Activated effector memory CD4-positive, alpha-beta T cell treated with anti-CD3 and anti-CD28 coated beads, Interleukin-2, amount 50 U/mL, for 16 hours (primary cell): ENCODE results near the gene USP22.
"Not testable (repeated sequence)": the region's sequence is repeated elsewhere in the genome, so short reads cannot be mapped to it uniquely, and the experiment has no call there.

Experiments
- DNase-seq: peaks from one replicate; pipeline ENCODE4 v3.0.0-alpha.2; 2020

USP22 gene

GRCh38 chr17:20986767-20987510, 55.9 kb downstream of the USP22 start:
- no peak for DNase-seq

- DNase-seq, result no peak
Observed at GRCh38 chr17:20983359-20983637, 59.5 kb downstream of the USP22 start.

GRCh38 chr17:20982589-20983358, 60.0 kb downstream of the USP22 start:
- DNase-seq, result no peak

DNA sequence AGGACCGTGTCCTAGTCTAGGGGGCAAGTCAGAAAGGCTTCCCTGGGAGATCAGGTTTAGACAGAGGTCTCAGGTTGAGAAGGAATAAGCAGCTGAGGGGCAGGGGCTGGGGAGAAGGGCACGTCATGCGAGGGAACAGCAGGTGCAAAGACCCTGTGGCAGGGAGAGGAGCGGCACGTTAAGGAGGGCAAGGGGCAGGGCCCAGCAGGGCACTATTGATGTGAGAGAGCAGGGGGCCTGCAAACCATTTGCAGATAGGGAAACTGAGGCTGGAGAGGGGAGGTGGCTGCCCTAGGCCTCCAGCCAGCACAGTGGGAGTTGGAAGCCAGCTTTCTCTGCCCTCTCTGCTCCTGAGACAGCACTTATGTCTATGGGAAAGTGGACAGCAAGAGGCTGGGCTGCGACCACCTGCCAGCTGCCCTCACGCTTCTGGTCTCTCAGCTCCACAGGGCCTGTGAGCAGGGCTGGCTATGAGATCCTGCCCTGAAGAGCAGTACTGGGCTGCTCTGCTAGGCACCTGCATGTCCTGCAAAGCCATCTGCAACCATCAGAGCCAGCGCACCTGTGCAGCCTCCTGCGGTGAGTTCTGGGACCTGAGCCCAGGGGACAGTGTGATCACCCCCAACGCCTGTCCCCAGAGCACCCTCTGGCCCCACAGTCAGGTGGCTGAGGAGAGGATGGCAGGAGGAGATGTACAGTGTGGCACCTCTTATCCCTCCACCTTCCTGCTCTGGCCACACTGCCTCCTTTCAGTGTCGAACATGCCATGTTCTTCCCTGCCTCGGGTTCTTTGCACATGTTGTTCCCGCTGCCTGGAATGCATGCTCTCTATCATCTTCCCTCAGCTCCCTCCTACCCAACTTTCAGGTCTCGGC, 61.5 kb downstream of the USP22 start:
- no peak for DNase-seq

DNA sequence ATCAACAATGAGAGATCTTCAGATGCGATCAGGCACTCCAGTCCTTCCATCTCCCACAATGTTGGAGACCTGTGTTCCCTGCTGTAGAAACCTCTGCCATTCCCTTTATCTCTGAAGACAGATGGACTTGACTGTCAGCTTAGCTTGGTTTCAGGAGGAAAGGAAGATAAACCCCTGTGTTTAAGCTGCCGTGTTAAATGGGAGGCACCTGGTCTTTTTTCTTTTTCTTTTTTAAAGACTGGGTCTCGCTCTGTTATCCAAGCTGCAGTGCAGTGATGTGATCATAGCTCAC, 63.1 kb downstream of the USP22 start:
- DNase-seq, result no peak

DNA sequence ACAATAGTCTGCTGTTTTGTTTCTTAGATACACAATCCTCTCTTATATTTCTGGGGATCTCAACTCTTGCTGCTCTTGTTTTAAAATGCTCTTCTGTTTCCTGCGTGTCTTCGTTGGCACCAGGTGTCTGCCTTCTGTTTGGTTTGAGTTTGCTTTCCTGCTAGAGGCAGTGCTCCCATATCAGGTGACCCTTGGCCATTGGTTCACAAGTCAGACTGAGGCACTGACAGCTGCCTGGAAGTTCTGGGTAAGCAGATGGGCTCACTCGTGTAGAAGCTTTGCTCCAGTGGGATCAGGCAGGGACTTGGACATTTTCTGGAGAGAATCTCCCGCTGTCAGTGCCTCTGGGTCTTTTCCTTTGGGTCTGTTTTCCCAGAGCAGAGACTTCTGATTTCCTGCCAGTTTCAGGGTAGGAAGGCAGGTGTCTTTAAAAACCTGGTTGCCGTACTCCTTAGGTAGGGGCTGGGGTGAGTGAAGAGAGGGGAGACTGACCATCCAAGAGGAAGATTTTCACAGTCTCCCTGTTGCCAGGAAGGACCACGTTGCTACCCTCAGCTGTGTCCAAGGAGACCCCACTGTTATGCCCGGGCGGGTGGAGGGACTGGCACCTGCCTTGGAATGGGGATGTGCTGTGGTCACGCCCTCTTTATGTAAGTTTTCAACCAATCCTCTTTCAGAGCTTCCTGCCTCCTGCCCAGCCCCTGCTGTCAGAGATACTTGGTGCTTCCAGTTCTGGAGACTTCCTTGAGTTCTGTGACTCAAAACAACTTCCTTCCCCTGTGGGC, 63.6 kb downstream of the USP22 start:
- DNase-seq, result not testable (repeated sequence)

- not testable (repeated sequence) for DNase-seq
Observed at GRCh38 chr17:20977609-20978253, 65.1 kb downstream of the USP22 start.

GRCh38 chr17:20975566-20975965, 67.2 kb downstream of the USP22 start:
- no peak for DNase-seq

GRCh38 chr17:20970329-20970728, 72.5 kb downstream of the USP22 start:
- no peak for DNase-seq

DNA sequence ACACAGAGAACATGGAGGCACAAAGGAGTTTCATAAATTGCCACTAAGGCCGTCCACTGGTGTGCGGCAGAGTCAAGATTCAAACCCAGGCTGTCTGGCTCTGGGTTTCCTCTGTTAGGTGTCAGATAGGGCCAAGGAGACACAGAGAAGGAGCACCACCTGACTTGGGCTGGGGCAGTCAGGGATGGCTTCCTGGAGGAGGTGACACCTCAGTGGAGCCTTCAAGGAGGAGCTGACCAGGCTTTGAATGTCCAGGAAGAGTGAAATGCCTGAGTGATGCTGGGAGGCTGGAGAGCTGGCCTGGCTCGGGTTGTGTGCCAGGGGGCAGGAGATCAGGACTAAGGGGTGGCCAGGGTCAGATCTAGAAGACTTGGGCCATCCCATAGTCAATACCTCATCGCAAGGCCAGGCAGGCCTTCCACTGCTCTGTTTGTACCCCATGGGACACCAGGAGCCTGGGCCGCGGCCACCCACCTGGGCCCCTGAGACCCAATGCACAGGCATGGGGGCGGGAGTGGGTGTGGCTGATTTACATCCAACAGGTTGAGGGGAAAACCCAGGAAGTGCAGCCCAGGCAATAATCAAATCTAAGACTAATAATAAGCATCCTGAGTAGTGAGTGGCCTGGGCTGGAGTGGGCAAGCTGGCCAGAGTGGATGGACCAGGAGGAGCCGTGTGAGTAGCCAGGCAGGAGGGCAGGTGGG, 73.7 kb downstream of the USP22 start:
- no peak for DNase-seq

DNA sequence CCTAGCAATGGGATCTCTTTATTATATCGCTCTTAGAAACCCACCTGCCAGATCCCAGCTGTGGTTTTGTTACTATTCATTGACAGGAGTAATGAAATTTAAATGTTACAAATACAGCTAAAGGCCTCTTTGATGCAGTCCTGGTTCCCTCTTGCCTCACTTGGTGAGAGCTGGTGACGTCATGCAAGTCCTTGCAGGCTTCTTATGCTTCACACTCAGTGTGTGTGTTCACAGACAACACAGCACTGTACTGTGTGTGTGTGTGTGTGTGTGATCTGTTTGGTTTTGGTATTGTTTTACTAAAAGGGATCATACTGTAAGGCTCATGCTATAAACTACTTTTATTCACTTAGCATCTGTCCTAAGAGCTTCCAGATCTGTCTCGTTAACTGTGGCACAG, 75.0 kb downstream of the USP22 start:
- no peak for DNase-seq

DNA sequence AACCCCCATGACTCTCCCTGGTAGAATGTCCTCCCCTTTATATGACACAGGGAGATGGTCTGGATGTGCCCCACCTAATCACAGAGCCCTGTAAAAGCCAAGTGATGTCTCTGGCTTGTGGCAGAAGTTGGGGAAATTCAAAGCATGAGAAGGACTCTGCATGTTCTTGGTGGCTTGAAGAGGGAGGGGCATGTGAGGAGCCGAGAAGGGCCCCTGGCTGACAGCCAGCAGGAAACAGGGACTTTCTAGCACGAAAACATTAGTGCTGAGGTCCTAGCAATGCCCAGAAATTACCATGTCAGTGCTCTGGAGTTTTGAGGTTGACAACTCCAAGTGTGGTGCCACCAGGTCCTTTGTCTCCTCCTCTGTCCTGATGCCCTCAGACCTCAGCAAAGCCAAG, 75.9 kb downstream of the USP22 start:
- DNase-seq, result no peak

- no peak for DNase-seq
Observed at GRCh38 chr17:20965492-20965891, 77.3 kb downstream of the USP22 start.

GRCh38 chr17:20961586-20961985, 81.2 kb downstream of the USP22 start:
- no peak for DNase-seq

DNA sequence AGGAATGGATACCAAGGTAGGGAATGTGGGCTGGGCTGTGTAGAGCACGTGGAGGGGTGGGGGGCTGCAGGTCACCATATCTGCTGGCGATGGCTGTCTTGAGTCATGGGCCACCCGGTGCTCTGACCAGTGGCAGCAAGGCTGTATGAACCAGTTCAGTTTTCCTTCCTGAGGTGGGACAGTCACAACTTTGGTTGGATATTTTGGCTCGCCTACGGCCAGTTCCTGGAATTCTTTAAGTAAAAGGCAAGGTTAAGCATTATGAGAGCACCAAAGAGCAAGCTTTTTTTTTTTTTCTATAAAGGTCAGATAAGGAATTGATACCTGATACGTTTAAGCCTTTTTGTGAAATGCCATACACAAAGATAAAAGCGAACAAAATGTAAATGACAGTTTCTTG, 81.9 kb downstream of the USP22 start:
- DNase-seq, result no peak

GRCh38 chr17:20955427-20956323, 87.1 kb downstream of the USP22 start:
- no peak for DNase-seq

GRCh38 chr17:20954794-20955193, 88.0 kb downstream of the USP22 start:
- no peak for DNase-seq

DNA sequence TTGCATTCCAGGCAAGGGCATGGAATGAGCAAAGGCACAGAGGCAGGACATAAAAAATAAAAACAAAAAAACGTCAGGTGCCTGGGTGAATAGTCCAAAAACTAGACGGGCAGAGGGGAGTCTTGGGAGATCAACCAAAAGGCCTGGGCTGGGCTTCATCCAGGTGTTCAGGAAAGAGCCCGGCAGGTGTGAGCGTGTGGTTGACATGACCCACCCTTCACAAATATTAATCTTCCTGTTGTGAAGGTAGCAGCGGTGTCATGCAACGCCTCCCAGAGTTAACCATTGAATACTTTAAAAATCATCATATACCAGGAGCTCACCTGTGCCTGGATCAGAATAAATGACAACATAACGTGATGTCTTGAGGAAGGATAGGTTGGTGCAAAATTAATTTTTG, 90.6 kb downstream of the USP22 start:
- no peak for DNase-seq
